Anterior cingulate cortex (tissue), 58 donors: Measurements from ENCODE around the gene CPLX3.
A peak's percentile ranks its signal among the peaks of the same experiment; 100 is the strongest.

Experiments used
- DNase-seq, 58 donors: peaks; one replicate each; lab custom pipeline; 2025; lab: John Stamatoyannopoulos, UW

CPLX3 gene

GRCh38 chr15:74800559-74801094 lies 25.8 kb upstream of the CPLX3 start:
- peak in 1 of 58 donors; percentile 16 for DNase-seq

GRCh38 chr15:74801311-74801997 lies 25.0 kb upstream of the CPLX3 start:
- no peak for DNase-seq

- DNase-seq: no peak
Measured at GRCh38 chr15:74802290-74802689, 24.1 kb upstream of the CPLX3 start.

- DNase-seq: no peak
Measured at GRCh38 chr15:74802862-74803447, 23.5 kb upstream of the CPLX3 start.

- no peak for DNase-seq
Measured at GRCh38 chr15:74804935-74805334, 21.5 kb upstream of the CPLX3 start.

GRCh38 chr15:74807282-74807681 lies 19.1 kb upstream of the CPLX3 start:
- DNase-seq: no peak

- DNase-seq: no peak
Measured at GRCh38 chr15:74808078-74808839, 18.2 kb upstream of the CPLX3 start.

- DNase-seq: no peak
Measured at GRCh38 chr15:74808840-74809229, 17.6 kb upstream of the CPLX3 start.

GRCh38 chr15:74809242-74809641 lies 17.2 kb upstream of the CPLX3 start:
- DNase-seq: no peak

- no peak for DNase-seq
Measured at GRCh38 chr15:74809956-74810355, 16.5 kb upstream of the CPLX3 start.

GRCh38 chr15:74812533-74812932 lies 13.9 kb upstream of the CPLX3 start, which contains the start of gene LMAN1L:
Gene LMAN1L, plus strand, starts transcription at chr15:74812835. Its CDS starts 20 bp downstream, at chr15:74812855.
- DNase-seq: no peak

- peak in 4 of 58 donors; percentile 15 to 24 (median 20) for DNase-seq
Measured at GRCh38 chr15:74815121-74815934, 11.1 kb upstream of the CPLX3 start.

- peak in 4 of 58 donors; percentile 11 to 25 (median 18) for DNase-seq
Measured at GRCh38 chr15:74815961-74816360, 10.5 kb upstream of the CPLX3 start.

- DNase-seq: no peak
Measured at GRCh38 chr15:74816624-74817369, 9.6 kb upstream of the CPLX3 start.

GRCh38 chr15:74817370-74817737 lies 9.1 kb upstream of the CPLX3 start:
- DNase-seq: peak in 4 of 58 donors; percentile 13 to 43 (median 36)

GRCh38 chr15:74820056-74820455 lies 6.4 kb upstream of the CPLX3 start:
- no peak for DNase-seq

- DNase-seq: no peak
Measured at GRCh38 chr15:74821091-74821789, 5.2 kb upstream of the CPLX3 start.

- no peak for DNase-seq
Measured at GRCh38 chr15:74821790-74822158, 4.7 kb upstream of the CPLX3 start.

- no peak for DNase-seq
Measured at GRCh38 chr15:74822233-74822632, 4.2 kb upstream of the CPLX3 start.
